Measurements from ENCODE around the gene YAP1.

DNA sequence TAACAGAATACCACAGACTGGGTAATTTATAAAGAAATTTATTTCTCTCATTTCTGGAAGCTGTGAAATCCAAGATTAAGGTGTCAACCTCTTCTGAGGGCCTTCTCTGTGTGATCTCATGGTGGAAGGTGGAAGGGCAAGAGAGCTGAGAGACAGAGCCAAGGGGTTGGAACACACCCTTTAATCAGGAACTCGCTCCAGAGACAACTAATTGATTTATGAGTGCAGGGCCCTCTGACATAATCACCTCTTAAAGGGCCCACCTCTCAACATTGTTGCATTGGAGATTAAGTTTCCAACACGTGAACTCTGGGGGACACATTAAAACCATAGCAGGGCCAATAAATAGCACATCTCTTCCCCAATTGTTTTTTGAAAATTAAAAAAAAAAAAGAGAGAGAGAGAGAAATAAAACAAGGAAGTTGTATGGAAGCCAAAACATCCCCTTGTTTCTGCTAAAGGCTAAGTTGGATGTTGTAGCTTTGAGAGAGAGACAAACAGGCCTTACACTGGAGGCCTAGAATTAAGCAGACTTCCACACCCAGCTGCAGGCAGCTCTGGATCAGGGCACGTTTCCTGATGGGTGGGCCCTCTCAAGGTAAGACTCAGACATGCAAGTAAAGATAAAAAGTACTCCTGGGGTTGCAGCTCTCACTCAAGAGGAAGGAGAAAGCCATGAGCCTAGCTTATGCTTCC is 142.9 kb downstream of the YAP1 start:
- no peak for TF ChIP-seq POLR2A (IDR thresholded peaks at IDR 0.05)
- TF ChIP-seq, protein P1, sequence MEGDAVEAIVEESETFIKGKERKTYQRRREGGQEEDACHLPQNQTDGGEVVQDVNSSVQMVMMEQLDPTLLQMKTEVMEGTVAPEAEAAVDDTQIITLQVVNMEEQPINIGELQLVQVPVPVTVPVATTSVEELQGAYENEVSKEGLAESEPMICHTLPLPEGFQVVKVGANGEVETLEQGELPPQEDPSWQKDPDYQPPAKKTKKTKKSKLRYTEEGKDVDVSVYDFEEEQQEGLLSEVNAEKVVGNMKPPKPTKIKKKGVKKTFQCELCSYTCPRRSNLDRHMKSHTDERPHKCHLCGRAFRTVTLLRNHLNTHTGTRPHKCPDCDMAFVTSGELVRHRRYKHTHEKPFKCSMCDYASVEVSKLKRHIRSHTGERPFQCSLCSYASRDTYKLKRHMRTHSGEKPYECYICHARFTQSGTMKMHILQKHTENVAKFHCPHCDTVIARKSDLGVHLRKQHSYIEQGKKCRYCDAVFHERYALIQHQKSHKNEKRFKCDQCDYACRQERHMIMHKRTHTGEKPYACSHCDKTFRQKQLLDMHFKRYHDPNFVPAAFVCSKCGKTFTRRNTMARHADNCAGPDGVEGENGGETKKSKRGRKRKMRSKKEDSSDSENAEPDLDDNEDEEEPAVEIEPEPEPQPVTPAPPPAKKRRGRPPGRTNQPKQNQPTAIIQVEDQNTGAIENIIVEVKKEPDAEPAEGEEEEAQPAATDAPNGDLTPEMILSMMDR (IDR thresholded peaks at IDR 0.05): no peak

Data from heart left ventricle (tissue), 13 donors.